Stimulated activated CD8-positive, alpha-beta memory T cell treated with anti-CD3 and anti-CD28 coated beads, Interleukin-4, amount 100 ng/mL, for 48 hours (primary cell): ENCODE data around the gene ODF2L.
"Not testable (repeated sequence)": the region's sequence is repeated elsewhere in the genome, so short reads cannot be mapped to it uniquely, and the experiment has no call there.

Source experiments
- DNase-seq: peaks from one replicate; pipeline ENCODE4 v3.0.0-alpha.2; 2020

The ODF2L gene

DNA sequence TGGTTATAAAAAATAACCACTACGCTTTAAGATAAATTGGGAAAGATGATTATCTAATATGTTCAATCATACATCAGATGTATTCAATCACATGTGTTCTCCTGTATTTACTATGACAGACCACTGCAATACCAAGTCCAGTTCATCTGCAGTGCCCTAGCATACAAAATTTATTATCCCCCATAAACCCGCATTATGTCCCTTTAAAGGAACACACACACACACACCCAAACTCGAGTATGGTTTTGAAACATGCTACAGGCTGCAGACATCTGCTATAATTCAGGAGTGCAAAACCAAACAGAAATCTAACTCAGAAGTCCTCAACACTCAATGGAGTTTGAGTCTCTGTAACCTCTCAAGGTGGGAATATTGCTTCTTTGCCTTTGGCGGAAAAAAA is 14.9 kb downstream of the ODF2L start:
- no peak for DNase-seq

DNA sequence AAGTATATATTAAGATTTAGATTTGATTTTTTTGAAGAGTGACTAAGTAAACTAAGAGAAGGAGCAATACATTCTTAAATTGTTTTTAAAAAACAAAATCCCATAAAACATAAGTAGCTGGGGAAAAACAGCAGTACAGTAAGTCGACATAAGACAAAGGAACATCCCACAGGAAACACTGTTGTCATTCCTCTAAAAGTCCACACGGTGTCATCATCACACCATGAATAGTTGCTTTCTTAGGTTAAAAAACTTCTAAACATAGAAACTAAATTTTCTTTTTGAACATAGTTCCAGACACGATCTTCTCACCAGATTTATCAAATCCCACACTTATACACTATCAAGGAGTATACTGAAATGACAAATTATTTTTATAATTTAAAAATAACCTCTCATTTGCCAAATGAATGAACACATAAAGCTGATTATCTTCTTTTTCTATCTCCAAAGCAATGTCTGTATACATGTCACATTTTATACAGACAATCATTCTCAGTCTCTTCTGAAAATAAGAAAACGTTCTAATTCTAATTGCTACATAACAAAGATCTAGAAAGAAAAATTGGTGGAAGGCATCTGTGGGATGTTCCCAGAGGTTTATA is 15.8 kb downstream of the ODF2L start:
- no peak for DNase-seq

DNA sequence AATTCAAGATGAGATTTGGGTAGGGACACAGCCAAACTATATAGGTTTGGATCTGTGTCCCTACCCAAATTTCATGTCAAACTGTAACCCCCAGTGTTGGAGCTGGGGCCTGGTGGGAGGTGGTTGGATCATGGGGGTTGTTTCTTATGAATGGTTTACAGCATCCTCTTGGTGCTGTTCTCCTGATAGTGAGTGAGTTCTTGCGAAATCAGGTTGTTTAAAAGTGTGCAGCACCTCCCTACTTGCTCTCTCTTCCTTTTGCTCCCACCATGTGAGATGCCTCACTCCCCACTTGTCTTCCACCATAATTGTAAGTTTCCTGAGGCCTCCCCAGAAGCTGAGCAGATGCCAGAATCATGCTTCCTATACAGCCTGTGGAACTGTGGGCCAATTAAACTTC is 17.3 kb downstream of the ODF2L start:
- DNase-seq: no peak

DNA sequence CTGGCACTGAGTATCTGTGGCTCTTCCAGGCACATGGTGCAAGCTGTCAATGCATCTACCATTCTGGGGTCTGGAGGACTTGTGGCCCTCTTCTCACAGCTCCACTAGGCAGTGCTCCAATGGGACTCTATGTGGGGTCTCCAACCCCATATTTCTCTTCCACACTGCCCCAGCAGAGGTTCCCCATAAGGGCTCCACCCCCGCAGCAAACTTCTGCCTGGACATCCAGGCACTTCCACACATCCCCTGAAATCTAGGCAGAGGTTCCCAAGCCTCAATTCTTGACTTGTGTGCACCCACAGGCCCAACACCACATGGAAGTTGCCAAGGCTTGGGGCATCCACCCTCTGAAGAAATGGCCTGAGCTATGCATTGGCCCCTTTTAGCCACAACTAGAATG is 18.8 kb downstream of the ODF2L start:
- no peak for DNase-seq

DNA sequence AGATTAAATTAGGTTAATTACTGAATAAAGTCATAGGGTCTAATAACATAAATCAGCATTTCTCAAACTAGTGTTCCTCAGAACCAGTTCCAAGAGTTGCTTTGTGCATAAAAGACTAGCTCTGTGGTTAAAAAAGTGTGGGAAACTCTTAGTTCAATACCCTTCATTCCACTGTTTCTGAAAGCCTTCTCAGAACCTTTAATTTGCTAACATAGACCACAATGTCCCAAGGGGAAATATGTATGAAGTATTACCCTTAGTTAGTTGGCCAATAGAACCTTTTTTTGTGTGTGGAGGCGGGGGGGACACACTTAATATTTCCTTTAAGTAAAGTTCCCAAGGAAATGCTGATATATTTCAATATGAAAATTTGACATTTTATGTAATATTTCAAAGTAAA is 20.4 kb downstream of the ODF2L start:
- DNase-seq: no peak

DNA sequence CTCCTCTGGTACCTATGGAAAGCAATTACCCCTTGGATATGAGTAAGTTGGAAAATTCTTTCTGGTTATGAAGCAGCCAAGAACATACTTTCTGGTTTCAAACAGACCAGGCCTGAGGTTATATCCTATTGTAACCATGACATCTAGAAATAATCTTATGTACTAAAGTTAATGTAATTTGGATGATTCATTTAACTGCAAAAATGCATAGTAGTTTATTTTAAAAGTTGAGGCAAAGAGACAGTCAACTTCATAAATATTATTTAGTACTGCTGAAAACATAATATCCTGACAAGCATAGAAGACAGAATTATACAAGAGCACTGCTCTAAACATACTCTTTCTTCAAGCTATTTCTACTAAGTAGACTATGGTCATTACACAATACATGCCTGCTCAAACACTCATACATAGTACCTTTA is 25.5 kb downstream of the ODF2L start:
- DNase-seq: no peak

DNA sequence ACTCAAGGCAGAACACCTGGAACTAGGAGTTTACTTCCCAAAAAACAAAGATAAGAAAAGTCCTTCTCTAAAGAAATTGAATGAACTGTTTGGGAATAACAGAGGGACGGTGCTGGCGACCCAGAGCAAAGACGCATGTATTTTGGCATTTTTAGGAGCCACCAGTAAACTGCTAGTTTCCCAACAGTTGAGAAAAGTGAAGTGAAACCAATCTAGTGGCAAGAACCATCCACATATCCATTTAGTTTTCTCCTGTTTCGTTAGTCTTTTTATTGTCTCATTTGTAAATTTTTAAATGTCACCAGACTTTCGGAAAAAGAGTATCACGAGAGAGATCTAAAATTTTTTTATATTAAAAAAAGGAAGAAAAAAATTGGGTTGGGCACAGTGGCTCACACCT is 30.2 kb downstream of the ODF2L start:
- no peak for DNase-seq

DNA sequence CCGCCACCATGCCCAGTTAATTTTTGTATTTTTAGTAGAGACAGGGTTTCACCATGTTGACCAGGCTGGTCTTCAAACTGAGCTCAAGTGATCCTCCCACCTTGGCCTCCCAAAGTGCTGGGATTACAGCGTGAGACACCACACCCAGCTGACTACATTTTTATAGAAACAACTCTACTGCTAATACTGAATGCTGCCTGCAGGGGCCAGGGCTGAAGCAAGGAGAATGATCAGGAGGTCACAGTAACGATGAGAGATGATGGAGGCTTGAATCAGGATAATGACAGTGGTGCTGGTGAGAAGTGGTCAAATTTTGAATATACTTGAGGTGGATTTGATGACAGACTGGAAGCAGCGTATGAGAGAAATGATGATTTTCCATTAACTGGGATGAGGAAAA is 33.3 kb downstream of the ODF2L start:
- DNase-seq: no peak

DNA sequence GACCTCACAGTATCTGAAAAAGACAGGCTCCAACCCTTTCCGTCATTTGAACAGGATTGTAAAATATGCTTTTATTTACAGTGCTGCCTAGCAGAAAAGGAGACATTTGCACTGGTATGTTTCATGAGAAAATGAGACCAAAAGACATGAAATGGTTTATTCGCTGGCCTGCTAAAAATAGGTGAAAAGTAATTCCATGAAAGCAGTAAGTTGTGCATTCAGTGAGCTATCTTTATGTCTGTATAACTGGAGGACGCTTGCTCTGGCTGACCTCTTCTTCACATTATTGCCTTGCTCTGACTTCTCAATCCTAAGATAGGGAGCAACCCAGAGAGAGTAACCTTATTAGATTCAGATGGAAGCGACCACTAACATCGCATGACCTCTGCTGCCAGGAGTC is 38.3 kb downstream of the ODF2L start:
- DNase-seq: no peak

DNA sequence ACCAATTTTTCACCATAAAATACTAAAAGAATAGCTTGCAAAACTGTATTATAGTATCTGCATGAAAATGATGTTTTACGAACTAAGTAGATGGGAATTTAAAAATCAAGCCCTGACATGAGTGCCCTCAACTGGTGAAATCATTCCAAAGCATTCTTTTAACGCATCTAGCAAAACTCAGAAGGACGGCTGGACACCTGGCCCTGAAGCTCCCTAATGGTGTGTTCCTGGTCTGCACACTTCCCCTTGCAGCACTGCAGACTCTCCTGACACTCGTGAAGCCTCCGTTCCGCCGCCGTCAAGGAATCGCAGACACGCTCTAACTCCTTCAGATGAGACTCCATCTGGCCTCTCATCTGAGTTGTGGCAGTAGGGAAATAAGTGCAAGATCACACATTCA is 39.9 kb downstream of the ODF2L start:
- DNase-seq: no peak

DNA sequence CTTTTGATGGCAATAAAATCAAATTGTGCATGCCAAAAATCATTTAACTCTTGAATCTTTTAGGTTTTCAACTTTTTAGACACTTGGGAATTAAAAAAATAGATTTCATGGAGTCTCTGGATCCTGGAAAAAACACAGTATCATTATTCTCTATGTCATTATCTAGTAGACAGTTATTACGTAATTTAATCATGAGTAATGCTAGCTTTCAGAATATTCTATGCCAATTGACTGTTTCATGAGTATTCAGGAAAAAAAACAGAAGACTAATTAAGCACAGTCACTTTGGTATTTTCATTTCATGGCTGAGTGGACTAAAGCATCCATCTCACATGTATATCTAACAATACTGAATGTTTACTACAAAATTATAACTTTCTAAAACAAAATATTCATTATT is 44.0 kb downstream of the ODF2L start:
- no peak for DNase-seq

DNA sequence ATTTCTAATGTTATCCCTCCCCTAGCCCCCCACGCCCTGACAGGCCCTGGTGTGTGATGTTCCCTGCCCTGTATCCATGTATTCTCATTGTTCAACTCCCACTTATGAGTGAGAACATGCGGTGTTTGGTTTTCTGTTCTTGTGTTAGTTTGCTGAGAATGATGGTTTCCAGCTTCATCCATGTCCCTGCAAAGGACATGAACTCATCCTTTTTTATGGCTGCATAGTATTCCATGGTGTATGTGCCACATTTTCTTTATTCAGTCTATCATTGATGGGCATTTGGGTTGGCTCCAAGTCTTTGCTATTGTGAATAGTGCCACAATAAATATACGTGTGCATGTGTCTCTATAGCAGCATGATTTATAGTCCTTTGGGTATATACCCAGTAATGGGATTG is 45.9 kb downstream of the ODF2L start:
- DNase-seq: not testable (repeated sequence)

DNA sequence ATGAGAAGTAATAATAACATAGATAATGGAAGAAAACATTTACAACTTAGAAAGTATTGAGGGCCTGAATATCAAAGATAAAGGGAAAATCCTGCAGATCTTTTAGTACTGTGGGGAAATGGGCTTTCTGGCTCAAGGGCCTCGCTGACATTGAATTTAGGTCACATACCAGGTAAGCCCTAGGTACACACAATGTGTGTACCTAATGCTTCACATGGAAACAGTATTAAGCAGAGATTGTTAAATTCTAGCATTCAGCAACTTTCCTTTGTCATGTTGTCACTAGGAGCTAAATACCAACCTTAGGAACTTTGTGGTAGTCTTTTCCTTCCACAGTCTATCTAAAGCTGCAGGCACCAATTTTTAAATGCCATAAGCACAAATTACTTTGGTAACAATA is 49.7 kb downstream of the ODF2L start:
- no peak for DNase-seq

DNA sequence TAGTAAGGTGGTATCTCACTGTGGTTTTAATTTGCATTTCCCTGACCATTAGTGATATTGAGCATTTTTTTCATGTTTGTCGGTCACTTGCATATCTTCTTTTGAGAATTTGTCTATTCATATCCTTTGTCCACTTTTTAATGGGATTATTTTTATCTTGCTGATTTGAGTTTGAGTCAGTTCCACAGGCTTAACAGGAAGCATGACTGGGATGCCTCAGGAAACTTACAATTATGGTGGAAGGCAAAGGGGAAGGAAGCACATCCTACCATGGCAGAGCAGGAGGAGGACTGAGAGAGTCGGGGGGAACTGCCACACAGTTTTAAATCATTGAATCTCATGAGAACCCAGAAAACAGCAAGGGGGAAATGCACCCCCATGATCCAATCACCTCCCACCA is 51.1 kb downstream of the ODF2L start:
- no peak for DNase-seq

DNA sequence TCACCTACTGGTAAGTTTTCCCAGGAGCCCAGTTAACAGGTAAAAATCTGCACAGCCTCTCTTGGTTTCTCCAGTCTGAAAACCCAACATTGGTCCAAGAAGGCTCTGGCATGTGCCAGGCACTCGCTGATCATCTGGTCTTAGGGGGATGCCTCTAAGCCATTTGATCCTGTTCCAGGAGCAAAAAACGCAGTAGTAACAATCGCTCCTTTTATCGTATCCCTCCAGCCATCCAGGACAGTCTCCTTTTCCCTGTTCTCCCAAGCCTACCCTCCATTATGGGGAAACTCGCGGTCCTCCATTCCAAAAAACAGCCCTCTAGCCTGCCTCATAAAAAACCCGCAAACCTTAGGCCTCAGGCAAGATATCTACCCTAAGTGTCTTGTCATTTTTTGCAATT is 56.2 kb downstream of the ODF2L start:
- no peak for DNase-seq

DNA sequence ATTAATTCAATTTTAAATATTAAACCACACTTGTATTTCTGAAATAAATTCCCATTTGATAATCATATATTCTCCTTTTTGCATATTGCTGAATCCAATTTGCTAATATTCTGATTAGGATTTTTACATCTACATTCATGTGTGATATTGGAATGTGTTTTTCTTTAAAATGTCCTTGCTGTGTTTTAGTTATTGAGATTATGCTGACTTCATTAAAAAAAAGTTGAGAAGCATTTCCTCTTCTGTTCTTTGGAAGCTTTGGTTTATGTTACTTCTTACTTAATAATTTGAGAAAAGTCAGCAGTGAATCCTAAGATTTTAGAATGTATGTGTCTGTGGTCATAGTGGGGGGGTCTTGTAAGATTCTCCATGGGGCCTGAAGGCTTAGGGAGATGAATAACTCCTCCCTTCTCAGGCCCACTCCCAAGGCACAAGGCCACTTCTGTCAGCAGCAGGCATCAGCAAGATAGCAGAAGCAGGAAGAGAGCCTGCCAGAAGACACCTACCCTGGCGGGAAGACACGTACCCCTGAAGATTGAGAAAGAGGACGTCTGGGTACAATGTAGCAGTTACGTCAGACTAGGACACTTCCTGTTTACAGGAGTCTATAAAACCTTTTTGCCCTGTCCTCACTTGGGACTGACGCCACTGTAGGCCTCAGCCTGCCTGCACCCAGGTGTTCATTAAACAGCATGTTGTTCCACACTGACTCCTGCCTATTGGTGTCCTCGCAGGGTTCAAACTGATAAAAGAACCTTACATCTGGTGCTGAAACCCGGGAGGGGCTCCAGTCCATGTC is 56.9 kb downstream of the ODF2L start:
- no peak for DNase-seq

DNA sequence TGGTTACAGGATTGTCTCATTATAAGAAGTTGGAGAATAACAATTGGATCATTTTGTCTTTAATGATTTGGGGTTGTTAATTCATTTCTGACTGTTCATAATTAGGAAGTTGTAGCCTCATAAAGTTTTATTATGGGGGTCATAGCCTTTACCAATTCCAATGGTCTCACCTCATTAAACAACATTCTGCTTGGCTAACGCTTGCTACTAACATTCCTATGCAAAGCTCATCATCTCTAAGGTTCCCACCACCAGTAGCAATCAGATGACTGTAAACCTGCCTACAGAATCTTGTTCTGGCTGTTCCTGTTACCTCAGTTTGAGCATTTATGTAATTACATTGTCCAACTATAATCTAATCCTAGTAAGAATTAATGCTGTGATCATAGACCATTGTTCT is 60.2 kb downstream of the ODF2L start:
- no peak for DNase-seq

DNA sequence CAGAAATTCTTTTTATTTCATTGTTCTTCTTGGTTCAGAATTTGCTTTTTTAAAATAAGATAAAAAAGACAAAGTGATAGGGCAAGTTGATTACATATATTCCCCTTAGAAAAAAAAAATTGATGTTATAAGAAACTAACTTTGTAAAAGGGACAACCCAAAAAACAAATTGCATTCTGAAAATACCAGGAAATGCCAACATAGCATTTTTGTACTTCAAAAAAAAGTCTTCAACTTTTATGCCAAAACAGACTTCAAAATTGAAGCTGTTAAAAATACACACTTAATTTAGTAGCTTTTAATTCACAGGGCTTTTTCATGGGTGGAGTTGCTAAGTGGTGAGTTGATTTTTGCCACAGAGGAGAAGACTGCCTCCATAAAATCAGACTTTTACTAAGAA is 70.9 kb downstream of the ODF2L start:
- DNase-seq: no peak

DNA sequence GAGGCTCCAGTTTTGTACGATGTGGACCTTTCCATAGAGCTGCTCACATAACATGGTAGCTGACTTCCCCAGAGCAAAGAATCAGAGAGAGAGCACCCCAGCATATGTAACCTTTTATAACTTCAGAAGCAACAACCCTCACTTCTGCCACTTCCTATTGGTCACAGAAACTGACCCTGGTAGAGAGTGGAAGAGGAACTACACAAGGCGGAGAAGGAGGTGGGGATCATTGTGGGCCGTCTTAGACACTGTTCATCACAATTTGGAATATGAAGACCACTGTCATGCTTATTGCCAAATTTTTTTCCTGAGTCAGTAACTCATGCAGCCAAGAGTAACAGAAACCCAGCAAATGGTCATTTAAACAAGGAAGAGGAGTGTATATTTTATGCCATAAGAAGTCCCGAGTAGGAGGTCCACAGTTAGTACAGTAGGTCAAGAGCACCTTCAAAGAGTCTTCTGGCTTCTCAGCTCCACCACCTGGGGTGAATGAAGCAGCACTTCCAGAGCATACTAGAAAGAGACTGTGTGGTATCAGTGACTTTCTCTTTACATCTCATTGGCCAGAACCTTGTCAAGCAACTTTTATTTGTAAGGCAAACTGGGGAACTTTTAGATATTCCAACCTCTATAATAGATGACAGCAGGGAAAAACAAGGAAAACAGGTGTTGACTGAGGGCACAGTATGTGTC is 71.8 kb downstream of the ODF2L start:
- DNase-seq: no peak

DNA sequence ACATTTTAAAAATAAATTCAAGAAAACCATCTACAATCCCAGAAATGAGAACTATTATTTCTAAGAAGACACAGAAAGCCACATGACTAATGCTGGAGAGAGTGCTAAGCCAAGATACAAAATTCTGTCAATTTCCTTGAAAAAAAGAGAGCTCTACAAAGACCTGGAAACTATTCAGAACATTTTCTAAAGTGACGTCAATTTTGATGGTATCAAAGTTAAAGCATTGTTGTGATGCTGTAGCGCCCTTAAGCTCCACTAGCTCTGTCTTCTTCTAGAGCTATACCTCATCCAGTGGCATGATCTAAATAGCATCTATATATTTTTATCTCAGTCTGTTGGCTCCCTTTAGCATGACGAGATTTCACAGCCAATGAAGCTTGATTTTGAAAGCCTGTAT is 73.9 kb downstream of the ODF2L start:
- DNase-seq: no peak

DNA sequence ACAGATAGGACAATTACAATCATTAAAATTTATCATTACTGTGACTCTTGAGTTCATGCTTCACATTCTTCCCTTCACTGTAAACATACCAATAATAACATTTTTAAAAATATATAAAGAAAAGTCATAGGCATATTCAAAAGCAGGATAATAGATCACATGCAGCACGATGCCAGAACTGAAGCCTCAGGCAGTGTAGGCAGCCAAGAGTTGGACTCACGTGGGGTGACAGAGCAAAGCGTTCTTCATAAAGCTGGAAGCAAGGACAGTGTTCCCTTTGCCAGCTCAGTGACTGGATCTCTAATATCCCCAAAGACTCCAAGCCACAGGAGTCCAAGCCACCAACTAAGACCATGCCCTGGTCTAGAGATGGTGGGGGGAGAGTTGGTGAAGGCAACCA is 77.7 kb downstream of the ODF2L start:
- no peak for DNase-seq

DNA sequence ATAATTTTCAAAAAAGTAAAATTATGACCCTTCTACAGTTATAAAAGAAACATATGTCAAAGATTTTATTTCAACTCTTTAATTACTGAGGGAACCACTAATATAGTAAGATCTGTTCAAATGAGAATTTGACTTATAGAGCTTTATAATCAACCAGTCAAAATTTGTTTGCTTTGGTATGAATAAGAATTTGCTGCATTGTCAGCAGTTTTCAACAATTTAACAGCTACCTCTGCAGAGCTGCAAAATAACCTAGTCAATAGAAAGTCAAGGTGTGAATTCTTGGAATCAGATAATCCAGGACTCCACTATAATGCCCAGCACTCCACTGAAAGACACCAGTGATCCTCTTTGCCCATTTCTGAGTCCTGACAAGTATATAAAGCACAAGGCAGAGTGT is 78.2 kb downstream of the ODF2L start:
- no peak for DNase-seq

DNA sequence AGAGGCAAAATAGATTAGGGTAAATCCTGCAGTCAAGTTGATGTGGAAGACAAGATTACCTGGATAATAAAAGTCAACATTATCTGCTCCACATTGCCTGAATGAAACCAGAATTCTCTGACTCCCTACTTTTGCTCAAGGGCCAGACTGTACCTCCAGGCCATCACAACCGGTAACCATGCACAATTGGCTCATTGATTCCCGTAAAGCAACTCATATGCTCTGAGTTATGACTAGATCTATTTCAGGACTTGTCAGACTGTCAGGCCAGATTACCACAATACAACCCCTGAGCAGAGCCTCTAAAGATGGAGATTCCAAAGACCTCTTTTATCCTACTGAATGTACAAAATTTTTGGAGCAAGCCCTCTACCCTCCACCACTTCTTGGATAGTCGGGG is 90.4 kb downstream of the ODF2L start:
- DNase-seq: no peak

DNA sequence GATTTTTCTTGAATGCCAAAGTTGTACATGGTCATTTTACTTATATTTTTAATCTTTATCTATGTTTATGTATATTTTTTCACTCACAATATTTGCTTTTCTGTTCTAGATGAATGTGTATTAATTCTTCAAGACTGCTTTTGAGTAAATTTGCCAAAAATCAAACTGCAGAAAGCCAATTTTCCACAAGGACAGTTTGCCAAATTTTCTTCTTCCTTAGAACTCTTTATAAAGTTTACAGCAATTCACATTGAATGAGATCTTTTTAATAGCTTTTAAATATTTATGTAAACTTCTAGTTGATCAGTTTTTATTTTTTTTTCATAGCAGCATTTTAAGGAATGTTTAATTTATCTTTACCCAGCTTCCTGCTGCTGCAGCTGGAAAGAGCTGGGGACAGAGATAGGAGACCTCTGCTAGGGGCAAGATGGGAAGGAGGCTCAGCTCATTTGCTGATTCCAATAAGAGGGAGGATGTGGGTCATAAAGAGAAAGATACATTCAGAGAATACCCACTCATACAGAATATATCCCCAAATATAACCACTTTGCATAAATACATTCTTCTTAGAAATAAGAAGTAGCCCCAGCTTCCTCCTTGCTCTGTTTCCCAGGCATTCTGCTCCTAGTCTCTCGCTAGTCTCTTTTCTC is 93.0 kb downstream of the ODF2L start:
- no peak for DNase-seq
